Stimulated activated CD8-positive, alpha-beta memory T cell treated with anti-CD3 and anti-CD28 coated beads, Interleukin-2, amount 100 ng/mL, for 48 hours (primary cell): ENCODE results near the gene MFAP2.
"Not testable (repeated sequence)": the region's sequence is repeated elsewhere in the genome, so short reads cannot be mapped to it uniquely, and the experiment has no call there.

Experiments
- DNase-seq, 2 donors: peaks; one replicate each; pipeline ENCODE4 v3.0.0-alpha.2; 2020; ENCODE audit warnings: low read depth in 2 of 2

MFAP2 gene

GRCh38 chr1:16929146-16930041 lies 51.0 kb downstream of the MFAP2 start:
- not testable (repeated sequence) for DNase-seq

- DNase-seq: no peak
Measured at GRCh38 chr1:16927711-16928485, 52.5 kb downstream of the MFAP2 start.

- no peak for DNase-seq
Measured at GRCh38 chr1:16927256-16927655, 53.2 kb downstream of the MFAP2 start.

GRCh38 chr1:16926491-16927073 lies 53.8 kb downstream of the MFAP2 start:
- DNase-seq: no peak

GRCh38 chr1:16925635-16926490 lies 54.6 kb downstream of the MFAP2 start:
- DNase-seq: no peak

- DNase-seq: no peak
Measured at GRCh38 chr1:16924919-16925477, 55.4 kb downstream of the MFAP2 start.
